Measurements from ENCODE around the gene BCAS4.

BCAS4 gene

GRCh38 chr20:50915424-50915823, 120.6 kb downstream of the BCAS4 start:
- DNase-seq (ENCODE audit: low read depth) = no peak
- TF ChIP-seq CTCF (IDR thresholded peaks at IDR 0.05; ENCODE audit: low read depth, low read length, missing control alignments) = no peak
- H3K4me3 ChIP-seq (ENCODE audit: low read depth, low read length) = no peak overlapping the region
- in situ Hi-C loops (cut with HindIII; ENCODE audit: low sequenced_read_pairs) = loop anchor here (5.0 kb wide), 1 partner anchor 83 kb away; no protein-coding TSS in a partner anchor

GRCh38 chr20:50916257-50916656, 121.4 kb downstream of the BCAS4 start:
- in situ Hi-C loops (cut with HindIII; ENCODE audit: low sequenced_read_pairs) = loop anchor here (5.0 kb wide), 1 partner anchor 84 kb away; no protein-coding TSS in a partner anchor
- no peak overlapping the region for H3K4me3 ChIP-seq (ENCODE audit: low read depth, low read length)
- no peak for TF ChIP-seq CTCF (IDR thresholded peaks at IDR 0.05; ENCODE audit: low read depth, low read length, missing control alignments)
- DNase-seq (ENCODE audit: low read depth) = no peak

- in situ Hi-C loops (cut with HindIII; ENCODE audit: low sequenced_read_pairs) = loop anchor here (5.0 kb wide), 1 partner anchor 85 kb away; no protein-coding TSS in a partner anchor
- H3K4me3 ChIP-seq (ENCODE audit: low read depth, low read length) = no peak overlapping the region
- DNase-seq (ENCODE audit: low read depth) = no peak
- no peak for TF ChIP-seq CTCF (IDR thresholded peaks at IDR 0.05; ENCODE audit: low read depth, low read length, missing control alignments)
Observed at GRCh38 chr20:50916934-50917333, 122.1 kb downstream of the BCAS4 start.

- TF ChIP-seq CTCF (IDR thresholded peaks at IDR 0.05; ENCODE audit: low read depth, low read length, missing control alignments) = no peak
Observed at GRCh38 chr20:50918403-50918802, 123.5 kb downstream of the BCAS4 start.

GRCh38 chr20:50919567-50919966, 124.7 kb downstream of the BCAS4 start:
- DNase-seq (ENCODE audit: low read depth) = no peak
- in situ Hi-C loops (cut with HindIII; ENCODE audit: low sequenced_read_pairs) = loop anchor here (5.0 kb wide), 1 partner anchor 87 kb away; no protein-coding TSS in a partner anchor
- TF ChIP-seq CTCF (IDR thresholded peaks at IDR 0.05; ENCODE audit: low read depth, low read length, missing control alignments) = no peak
- H3K4me3 ChIP-seq (ENCODE audit: low read depth, low read length) = no peak overlapping the region

More at GRCh38 chr20:50918403-50918802, 123.5 kb downstream of the BCAS4 start:
- H3K4me3 ChIP-seq (ENCODE audit: low read depth, low read length) = no peak overlapping the region
- DNase-seq (ENCODE audit: low read depth) = no peak
- in situ Hi-C loops (cut with HindIII; ENCODE audit: low sequenced_read_pairs) = loop anchor here (5.0 kb wide), 1 partner anchor 86 kb away; no protein-coding TSS in a partner anchor

- in situ Hi-C loops (cut with HindIII; ENCODE audit: low sequenced_read_pairs) = loop anchor here (10.0 kb wide), 1 partner anchor 106 kb away; no protein-coding TSS in a partner anchor
- TF ChIP-seq CTCF (IDR thresholded peaks at IDR 0.05; ENCODE audit: low read depth, low read length, missing control alignments) = no peak
- no peak overlapping the region for H3K4me3 ChIP-seq (ENCODE audit: low read depth, low read length)
- DNase-seq (ENCODE audit: low read depth) = no peak
Observed at GRCh38 chr20:50920997-50921396, 126.1 kb downstream of the BCAS4 start.
